ENCODE data around the gene MARCHF3.
"Not testable (repeated sequence)": the region's sequence is repeated elsewhere in the genome, so short reads cannot be mapped to it uniquely, and the experiment has no call there.

Gene MARCHF3

DNA sequence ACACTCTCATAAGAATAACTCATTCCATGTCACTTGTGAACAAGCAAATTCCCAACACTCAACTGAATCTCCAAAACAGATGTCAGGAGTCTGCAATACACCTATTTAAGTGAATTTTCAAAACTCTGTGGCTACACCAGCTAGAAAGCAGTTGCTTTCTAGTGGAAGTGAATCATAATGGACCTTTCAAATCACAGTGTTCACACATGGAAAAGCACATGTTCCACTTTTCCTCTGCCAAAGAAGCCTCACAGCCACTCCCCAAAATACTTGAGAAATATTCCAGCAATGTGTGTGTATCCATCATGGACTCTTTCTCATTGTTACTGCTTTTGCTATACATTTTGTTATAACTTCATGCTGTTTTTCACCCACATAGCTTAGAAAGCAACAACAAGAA is 17.4 kb downstream of the MARCHF3 start:
- no peak for DNase-seq (ENCODE audit: low read depth in 3 of 3)

DNA sequence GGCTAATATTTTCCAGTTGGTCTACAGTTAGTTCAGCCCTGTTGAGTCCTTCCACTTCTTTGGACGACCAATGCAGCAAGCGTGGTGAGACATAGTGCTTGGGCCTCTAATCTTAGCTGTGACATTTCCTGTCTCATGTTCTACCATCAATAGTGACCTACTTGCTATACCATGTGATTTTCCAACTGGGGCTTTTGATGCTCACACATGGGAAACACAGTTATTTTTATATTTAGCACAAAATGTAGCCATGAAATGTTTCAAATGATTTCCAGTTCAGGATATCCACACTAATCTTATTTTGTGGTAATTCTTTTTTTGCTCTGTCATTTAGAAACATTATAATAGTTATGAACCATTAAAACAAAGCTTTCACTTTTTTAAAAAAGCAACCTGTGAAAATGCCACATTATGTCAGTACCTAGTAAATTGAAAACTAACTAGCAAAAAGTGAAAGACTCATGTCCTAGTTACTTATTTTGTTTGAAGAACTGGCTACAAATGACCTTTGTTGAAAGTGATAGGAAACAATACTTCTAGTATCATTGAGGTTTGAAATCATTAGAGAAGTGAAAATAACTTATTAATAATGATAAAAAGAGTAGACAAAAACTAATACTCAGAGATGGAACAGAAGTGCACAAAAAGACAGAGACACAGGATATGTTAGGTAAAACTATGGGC is 18.3 kb downstream of the MARCHF3 start:
- DNase-seq (ENCODE audit: low read depth in 3 of 3): no peak

DNA sequence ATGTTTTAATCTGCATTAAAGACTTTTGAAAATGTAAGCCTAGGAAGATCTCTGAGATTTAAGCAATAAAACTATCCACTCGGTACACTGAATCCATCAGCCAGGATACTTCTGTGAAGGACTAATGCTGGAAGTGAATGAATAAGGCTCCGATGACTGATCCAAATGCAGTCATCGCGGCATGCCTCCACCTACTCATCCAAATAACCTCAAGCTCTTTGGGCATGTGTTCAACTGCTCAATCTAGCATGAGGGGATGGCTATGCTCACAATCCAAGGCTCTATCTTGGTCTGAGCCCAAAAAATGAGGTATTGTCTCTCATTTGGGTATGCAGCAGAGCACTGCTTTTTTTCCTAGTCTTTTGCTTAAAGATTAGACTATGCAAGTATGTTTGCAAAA is 19.2 kb downstream of the MARCHF3 start:
- DNase-seq (ENCODE audit: low read depth in 3 of 3): no peak

DNA sequence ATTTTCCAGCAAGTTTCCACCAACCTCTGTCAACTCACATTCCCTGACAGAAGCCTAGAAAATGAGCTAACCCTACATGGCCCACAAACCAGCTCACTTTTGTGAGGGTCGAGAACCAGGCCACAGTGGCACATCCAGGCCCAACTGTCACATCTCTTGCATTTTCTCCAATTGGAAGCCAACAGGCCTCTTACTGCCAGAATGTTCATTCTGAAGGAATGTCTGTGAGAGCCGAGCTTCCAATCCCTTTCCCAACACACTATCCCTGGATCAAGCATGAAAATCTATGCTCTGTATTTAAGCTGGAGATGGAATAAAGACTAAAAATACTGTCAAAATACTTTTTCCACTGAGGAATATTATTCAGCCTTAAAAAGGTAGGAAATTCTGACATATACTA is 20.0 kb downstream of the MARCHF3 start:
- no peak for DNase-seq (ENCODE audit: low read depth in 3 of 3)

DNA sequence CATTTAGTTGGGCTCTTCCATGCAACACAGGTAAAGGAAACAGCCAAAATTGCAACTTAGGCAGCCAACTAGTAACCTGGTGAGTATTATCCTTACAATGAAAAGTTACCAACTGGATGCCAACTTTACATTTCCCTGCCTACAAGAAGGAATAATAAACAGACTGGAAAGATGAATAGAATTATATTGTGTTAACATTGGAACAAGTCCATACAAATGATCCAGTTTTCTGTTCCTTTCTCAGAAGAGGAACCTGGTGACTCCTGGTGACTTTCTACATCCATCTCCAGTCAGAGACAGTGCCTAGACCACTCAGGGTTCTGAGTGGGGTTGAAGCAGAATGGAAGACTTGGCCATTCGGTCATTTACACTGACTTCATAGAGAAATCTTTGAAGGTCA is 20.6 kb downstream of the MARCHF3 start:
- DNase-seq (ENCODE audit: low read depth in 3 of 3): no peak

DNA sequence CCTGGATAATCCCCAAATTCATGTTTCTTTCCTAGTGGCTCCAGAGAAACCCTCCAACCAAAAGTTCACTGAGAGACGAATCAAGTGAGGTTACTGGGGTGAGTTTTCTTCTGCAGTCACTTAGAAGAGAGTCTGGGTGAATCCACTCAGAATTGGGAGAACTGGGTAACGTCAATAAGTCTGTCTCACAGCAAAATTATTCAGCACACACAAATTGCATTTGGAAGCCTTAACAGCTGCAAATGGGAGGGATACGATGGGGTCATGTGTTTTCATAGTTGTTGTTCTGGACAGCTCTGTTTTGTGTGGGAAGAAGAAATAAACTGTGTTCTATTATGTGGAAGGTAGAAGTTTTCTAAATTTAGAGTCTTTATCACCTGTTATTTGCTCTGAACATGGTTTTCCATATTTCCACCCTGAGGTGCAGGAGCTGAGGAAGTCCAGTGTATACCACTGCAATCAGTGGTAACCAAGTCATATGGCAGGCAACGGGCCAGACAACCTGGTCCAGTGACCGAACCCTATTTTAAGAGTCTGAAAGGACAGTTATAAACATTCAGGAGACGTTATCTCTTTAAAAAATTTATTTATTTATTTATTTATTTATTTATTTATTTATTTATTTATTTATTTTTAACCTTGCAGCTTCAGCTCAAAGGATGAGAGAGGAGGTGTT is 21.9 kb downstream of the MARCHF3 start:
- DNase-seq (ENCODE audit: low read depth in 3 of 3): no peak

DNA sequence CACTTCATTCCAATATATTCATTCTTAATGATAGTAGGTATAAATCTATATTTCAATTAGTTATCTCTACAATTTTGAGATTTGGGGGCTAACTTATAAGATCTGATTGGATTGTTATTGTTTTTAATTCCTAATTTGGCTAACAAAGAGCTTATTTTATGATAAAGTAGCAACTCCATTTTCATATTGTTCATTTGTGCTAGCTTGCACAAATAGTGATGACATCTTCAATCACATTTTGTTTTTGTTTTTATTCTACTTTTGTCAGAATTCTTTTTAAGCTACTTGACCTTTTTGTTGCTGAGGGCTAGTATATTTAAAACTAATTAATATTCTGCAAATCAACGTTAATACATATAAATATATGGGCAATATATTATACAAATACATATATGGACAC is 22.8 kb downstream of the MARCHF3 start:
- no peak for DNase-seq (ENCODE audit: low read depth in 3 of 3)

DNA sequence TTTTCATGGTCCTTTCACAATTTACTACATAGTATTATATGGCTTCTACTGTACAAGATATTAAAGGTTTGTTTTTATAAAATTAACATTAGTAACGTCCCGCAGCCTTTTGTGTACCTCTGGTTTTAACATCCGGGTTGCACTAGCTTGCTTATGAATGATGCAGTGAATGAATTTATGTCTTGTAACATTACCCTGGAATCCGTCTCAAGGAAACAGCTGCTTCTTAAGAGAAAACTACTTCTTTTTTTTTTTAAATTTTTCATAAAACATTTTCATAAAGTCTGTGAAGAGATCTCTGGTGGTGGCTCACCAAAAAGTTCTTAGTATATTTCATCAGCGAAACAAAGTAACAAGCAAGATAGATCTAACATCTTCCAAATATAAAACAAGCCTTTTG is 23.6 kb downstream of the MARCHF3 start:
- DNase-seq (ENCODE audit: low read depth in 3 of 3): no peak

DNA sequence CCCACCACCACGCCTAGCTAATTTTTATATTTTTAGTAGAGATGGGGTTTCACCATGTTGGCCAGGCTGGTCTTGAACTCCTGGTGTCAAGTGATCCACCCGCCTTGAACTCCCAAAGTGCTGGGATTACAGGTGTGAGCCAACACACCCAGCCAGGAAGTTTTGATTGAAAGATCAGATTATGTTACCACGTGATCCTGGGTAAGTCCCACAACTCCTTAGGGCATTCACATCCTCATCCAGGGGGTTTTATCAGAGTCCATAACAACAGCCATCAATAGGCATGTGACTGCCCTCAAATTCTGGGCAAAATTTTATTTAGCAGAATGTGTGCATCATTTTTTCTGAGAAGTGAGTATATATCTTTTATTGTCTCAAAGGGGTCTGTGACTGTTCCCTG is 25.1 kb downstream of the MARCHF3 start:
- DNase-seq (ENCODE audit: low read depth in 3 of 3): not testable (repeated sequence)

DNA sequence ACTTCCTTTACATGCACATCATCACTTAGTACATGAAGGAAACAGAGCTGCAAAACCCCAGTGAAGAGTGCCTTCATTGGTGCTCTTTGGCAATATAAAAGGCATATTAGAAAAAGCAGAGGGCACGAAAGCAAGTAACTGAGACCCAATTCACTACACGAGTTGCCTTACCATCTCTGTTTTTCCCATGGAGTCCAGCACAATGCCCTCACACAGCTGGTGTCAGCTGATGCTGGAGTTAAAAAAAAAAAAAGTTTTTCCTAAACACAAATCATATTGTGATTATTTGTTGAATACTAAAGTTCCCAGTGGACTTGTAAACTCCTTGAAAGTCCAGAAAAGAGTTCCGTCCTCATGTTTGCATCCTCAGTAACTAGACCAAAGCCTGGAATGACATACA is 25.6 kb downstream of the MARCHF3 start:
- no peak for DNase-seq (ENCODE audit: low read depth in 3 of 3)

DNA sequence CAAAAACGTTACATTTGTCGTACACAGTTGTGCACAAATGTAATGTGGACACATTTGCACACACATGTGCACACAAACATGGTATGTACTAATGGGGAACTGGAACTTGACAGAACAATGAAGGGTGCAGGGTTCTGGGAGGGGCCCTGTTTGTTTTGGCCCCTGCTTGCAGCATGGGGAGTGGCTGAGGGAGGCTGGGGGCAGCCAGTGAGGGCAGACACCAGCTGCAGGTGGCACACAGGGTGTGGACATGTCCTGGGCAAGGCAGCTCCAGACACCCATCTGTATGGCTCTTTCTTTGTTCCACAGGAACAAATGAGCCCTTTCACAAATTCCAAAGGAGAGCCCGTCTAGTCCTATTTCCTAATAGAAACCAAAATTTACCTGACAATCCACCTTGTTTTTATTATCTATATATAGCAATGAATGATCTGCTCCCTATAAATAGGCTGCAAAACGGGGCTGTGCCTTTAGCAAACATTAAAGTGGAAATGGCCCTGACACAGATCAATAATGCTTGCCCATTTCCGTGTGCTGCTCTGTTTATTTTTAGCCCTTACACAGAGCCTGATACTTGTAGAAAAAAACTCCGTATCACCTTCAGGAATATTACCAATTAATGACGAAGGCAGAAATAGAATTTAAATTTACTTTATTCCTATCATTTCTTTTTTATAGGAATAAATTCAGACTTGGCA is 26.4 kb downstream of the MARCHF3 start:
- DNase-seq (ENCODE audit: low read depth in 3 of 3): no peak

DNA sequence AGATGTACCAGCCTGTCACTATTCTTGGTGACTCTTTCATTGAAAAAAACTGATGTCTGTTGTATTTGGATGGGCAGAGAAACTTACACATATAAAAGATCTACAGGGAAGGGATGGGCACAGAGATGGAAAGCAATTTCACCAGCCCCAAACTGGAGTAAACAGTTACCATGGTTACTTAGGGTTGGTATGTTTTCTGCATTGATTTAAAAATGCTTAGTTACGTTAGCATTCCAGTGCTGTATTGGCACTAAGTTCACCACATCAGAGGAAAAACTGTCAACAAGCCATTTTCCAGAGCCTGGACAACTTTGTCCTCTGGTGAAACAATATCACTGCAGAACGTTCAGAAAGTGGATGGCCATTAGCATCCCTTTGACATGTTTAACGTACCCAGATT is 28.0 kb downstream of the MARCHF3 start:
- DNase-seq (ENCODE audit: low read depth in 3 of 3): no peak

DNA sequence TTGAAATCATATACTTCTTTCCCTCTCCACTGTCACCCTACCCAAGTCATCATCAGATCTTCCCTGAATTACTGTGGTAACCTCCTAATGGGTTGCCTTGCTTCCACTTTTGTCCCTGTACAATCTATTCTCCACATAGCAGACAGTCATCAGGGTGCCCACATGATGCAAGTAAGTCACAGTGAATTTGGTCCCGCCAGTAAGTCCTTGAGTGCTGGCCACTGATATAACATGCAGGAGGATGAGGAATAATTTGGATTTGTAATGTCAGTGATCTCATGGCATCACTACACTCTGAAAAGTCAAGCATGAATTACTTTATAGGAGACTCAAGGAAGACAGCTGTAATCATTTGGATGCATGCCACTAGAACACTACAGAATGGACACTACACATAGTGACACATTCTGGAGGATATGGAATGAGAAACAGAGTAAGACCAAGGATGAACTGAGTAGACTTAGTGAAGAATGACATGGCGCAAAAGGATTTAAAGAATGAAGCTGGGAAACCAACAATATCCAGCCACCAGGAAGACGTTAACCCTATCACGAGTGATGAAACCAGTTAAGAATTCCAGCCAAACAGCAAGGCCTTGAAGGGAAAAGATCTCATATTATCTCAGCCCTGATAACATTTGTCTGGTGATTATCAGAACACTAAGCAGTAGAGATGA is 28.6 kb downstream of the MARCHF3 start:
- no peak for DNase-seq (ENCODE audit: low read depth in 3 of 3)

DNA sequence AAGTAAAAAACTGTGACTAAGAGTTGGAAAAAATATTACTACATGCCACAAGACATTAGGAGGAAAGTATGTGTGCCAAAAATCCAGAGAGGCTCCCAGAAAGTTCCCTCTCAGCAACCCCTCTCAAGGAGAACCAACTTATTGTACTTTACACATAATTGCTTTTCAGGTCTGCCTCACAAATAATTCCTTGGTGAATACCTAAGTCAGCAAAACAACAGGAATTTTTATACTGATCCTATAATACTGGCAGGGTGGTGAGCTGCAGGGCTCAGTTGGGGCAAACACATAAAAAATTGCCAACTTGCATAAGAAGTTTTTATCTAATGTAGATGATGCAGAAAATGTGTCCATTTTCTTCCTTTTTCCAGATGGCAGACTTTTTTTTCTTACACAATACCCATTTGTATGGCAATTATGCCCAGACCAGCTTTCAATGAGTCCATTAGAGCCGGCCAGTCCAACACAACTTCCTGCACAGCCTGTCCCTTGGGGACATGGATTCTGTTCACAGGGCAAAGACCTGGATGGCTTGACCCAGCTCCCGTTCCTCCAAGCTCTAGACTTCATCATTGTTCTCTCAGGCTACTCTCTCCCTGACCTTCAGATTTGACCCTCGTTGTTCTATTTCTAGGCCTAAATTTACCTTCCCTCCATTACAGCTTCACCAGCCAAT is 31.3 kb downstream of the MARCHF3 start:
- no peak for DNase-seq (ENCODE audit: low read depth in 3 of 3)

DNA sequence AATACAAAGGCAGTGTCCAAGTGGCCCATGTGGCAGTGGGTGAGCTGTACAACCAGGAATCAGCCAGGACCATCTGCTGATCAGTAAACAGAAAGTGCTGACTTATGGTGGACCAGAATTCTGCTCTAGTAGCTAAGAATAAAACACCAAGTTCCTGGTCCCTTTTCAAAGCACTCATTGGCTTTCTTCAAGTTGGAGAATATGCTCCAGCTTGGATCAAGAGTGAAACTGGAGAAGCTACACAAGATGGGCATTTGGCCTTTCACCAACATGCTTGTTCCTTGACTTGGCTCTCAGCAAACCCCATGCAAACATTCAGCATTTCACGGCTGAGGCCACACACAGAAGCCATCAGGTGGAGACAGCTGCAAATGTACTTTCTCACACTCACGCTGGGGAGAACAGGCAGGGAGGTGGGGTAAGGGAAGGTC is 32.1 kb downstream of the MARCHF3 start:
- no peak for DNase-seq (ENCODE audit: low read depth in 3 of 3)

DNA sequence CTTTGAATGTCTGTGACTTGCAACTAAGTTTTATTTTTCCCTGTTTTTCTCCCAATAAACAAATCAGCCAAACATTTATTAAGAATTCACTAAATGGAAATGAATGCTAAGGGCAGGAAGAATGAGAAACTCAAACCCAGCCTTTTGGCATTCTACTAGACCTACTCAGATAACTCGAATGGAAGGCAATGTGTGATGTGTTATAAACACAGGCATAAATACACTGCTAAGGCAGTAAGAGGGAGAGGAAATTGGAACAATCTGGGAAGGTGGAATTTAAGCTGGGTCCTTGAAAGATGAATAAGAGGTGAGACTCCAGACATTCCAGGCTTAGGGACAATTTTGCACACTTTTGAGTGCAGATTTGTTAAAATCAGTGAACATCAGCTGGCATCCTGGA is 34.7 kb downstream of the MARCHF3 start:
- no peak for DNase-seq (ENCODE audit: low read depth in 3 of 3)

DNA sequence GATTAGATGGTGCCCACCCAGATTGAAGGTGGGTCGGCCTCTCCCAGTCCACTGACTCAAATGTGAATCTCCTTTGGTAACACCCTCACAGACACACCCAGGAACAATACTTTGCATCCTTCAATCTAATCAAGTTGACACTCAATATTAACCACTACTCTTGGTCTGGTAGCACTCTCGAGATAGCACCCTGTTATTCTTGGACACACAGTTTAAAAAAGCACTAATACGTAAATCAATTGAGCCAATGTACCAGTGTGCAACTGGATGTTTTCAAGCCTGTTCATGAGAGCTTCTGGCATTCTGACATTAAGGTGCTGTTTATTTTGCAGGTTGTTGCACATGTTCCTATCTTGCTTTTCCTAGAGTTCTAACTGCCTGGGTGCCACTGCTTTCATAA is 35.3 kb downstream of the MARCHF3 start:
- DNase-seq (ENCODE audit: low read depth in 3 of 3): no peak

DNA sequence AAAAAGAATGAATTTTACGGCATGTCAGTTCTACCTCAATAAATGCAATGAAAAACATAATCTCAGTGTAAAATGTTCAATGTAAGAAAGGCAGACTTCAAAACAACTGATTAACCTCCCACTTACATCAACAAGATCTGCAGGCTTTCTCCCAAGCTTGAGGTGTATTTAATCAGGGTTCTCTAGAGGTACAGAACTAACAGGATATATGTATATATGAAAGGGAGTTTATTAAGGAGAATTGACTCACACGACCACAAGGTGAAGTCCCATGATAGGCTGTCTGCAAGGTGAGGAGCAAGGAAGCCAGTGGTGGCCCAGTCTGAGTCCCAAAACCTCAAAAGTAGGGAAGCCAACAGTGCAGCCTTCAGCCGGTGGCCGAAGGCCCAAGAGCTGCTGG is 35.9 kb downstream of the MARCHF3 start:
- DNase-seq (ENCODE audit: low read depth in 3 of 3): no peak

DNA sequence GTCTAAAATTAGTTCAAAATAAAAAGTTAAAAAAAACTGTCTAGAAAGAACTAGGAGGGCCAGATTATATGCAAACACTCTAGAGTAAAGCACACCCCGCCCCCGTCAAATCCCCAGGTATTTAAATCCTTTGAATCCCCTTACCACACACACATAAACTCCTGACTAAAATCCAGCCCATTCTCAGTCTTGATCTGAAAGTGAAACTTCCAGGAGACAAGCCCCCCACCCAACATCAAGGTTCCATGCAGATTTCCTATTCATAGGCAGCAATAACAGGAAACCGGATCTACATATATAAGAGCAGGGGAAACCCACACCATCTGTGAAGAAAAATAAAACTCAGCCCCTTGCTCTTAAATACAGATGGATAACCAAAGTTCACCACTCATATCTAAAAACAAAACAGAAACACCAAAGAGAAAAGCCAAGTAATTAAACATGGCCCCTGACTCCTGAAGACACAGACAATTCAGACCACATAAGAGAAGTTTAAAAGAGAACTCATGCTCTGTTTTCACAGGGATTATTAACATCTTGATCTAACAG is 42.3 kb downstream of the MARCHF3 start:
- peak in 2 of 3 experiments; percentile 5 to 16 for DNase-seq (ENCODE audit: low read depth in 3 of 3)

DNA sequence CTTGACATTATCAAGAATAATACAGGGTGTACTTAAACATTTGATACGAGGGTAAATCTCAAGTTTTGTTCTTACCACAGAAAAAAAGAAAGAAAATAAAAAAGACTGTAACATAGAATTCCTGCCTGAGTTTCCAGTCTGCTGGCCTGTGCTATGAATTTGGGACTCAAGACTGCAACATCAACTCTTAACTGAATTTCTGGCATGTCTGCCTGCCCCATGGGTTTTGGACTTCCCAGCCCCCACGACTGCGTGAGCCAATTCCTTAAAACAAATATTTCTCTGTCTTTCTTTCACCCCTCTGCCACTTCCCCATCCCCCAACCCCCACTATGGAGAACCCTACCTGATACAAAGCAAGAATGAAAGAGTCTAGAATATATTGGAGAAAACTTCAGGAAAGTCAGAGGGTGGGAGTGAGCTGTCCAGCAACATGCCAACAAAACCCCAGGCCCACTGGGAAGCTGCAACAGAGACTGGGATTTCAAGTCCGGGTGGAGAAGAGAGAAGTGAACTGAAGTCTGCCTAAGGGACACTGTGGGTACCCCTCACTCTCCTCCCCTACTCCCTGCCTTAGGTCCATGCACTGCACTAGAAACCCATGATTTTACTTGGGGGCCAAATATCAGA is 43.0 kb downstream of the MARCHF3 start:
- no peak for DNase-seq (ENCODE audit: low read depth in 3 of 3)

DNA sequence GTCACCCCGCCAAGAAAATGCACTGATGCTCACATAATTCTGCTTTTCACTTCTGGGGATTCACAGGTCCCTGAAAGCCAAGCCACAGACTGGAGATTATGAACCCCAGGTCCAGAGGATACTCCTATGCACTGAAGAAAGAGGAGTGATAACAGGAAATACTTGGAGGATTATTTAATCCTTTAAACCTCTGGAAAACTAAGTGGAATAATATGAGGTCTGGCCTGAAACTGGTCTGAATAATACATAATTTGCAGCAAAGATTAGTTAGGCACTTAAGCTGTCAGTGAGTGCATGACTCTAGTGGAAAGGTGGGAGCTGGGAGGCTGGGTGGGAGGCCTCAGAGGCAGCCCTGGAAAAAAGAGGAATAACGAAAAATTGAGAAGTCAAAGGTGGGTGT is 45.7 kb downstream of the MARCHF3 start:
- no peak for DNase-seq (ENCODE audit: low read depth in 3 of 3)
